Activated T-helper 2 cell treated with anti-CD3 and anti-CD28 coated beads, Interferon-gamma antibody, Interleukin-2, Interleukin-4, amounts not matched to agents 10 μg/mL and 5 μg/mL and 100 μg/mL, durations not matched to agents 14 hours and 24 hours and 36 hours (primary cell): ENCODE measurements around the gene MYDGF. TPM values are rescaled to one million over a fixed set of nuclear protein-coding genes. Genes with fewer than 3 reads are reported as not detected.

Source experiments
- DNase-seq: peaks from one replicate; pipeline ENCODE4 v3.0.0; 2021; ENCODE audit warnings: low spot score
- H3K27ac Mint-ChIP-seq: one replicate; pipeline ENCODE4 v1.8.0; 2021; ENCODE audit warnings: mixed read lengths
- H3K27me3 Mint-ChIP-seq: one replicate; pipeline ENCODE4 v1.8.0; 2021; ENCODE audit warnings: low read depth, mixed read lengths
- H3K36me3 Mint-ChIP-seq: one replicate; pipeline ENCODE4 v1.8.0; 2021; ENCODE audit warnings: low read depth, mixed read lengths
- H3K4me1 Mint-ChIP-seq: one replicate; pipeline ENCODE4 v1.8.0; 2021; ENCODE audit warnings: low read depth, mixed read lengths
- H3K4me3 Mint-ChIP-seq: one replicate; pipeline ENCODE4 v1.8.0; 2021; ENCODE audit warnings: low read depth, mild to moderate bottlenecking, moderate library complexity, mixed read lengths
- H3K9me3 Mint-ChIP-seq: one replicate; pipeline ENCODE4 v1.8.0; 2021; ENCODE audit warnings: mixed read lengths
- intact Hi-C: fragments of 100-400 bp; cut with micrococcal nuclease; formaldehyde crosslinking; loops from one replicate; pipeline ENCODE4 v1.15.1; 2023
- total RNA-seq: library from RNA; stranded (reverse); gene quantifications from 2 replicates; pipeline ENCODE4 v1.2.3, GENCODE V29; 2022

Gene MYDGF
- total RNA-seq, 1 donor from 2014 or later, result 105 TPM

- Mint-ChIP-seq H3K4me1 (peaks cover 2% of the 10 kb centered on the region), H3K27me3 (no peaks in the 10 kb centered on the region), H3K9me3 (no peaks in the 10 kb centered on the region), H3K27ac (peak overlapping the region; percentile 45), H3K4me3 (no peak overlapping the region), H3K36me3 (peaks cover 41% of the 10 kb centered on the region)
- DNase-seq, result no peak
- intact Hi-C loops, result no loop called here
Observed at GRCh38 chr19:4707956-4708650, 38.0 kb upstream of the MYDGF start.

- no peak overlapping the region for H3K27ac Mint-ChIP-seq
- H3K36me3 Mint-ChIP-seq, result peaks cover 44% of the 10 kb centered on the region
- intact Hi-C loops, result no loop called here
- no peaks in the 10 kb centered on the region for H3K9me3 Mint-ChIP-seq
- no peaks in the 10 kb centered on the region for H3K27me3 Mint-ChIP-seq
- peaks cover 2% of the 10 kb centered on the region for H3K4me1 Mint-ChIP-seq
- no peak for DNase-seq
- no peak overlapping the region for H3K4me3 Mint-ChIP-seq
Observed at GRCh38 chr19:4707322-4707721, 37.2 kb upstream of the MYDGF start.

- Mint-ChIP-seq H3K4me3 (no peak overlapping the region), H3K27ac (no peak overlapping the region), H3K27me3 (no peaks in the 10 kb centered on the region), H3K9me3 (no peaks in the 10 kb centered on the region), H3K4me1 (peaks cover 2% of the 10 kb centered on the region), H3K36me3 (peaks cover 47% of the 10 kb centered on the region)
- intact Hi-C loops, result no loop called here
- no peak for DNase-seq
Observed at GRCh38 chr19:4705413-4706131, 35.4 kb upstream of the MYDGF start.

- DNase-seq, result no peak
- H3K36me3 Mint-ChIP-seq, result peaks cover 53% of the 10 kb centered on the region
- H3K4me3 Mint-ChIP-seq, result no peak overlapping the region
- no peaks in the 10 kb centered on the region for H3K27me3 Mint-ChIP-seq
- H3K9me3 Mint-ChIP-seq, result no peaks in the 10 kb centered on the region
- no peak overlapping the region for H3K27ac Mint-ChIP-seq
- H3K4me1 Mint-ChIP-seq, result peaks cover 2% of the 10 kb centered on the region
- intact Hi-C loops, result no loop called here
Observed at GRCh38 chr19:4704317-4704673, 34.2 kb upstream of the MYDGF start.

- Mint-ChIP-seq H3K27ac (no peak overlapping the region), H3K36me3 (peaks cover 52% of the 10 kb centered on the region), H3K9me3 (no peaks in the 10 kb centered on the region), H3K27me3 (no peaks in the 10 kb centered on the region), H3K4me3 (no peak overlapping the region), H3K4me1 (no peaks in the 10 kb centered on the region)
- DNase-seq, result no peak
- intact Hi-C loops, result no loop called here
Observed at GRCh38 chr19:4703671-4704316, 33.7 kb upstream of the MYDGF start.

GRCh38 chr19:4702764-4703163 lies 32.6 kb upstream of the MYDGF start:
- intact Hi-C loops, result no loop called here
- H3K9me3 Mint-ChIP-seq, result no peaks in the 10 kb centered on the region
- peaks cover 51% of the 10 kb centered on the region for H3K36me3 Mint-ChIP-seq
- DNase-seq, result no peak
- no peaks in the 10 kb centered on the region for H3K4me1 Mint-ChIP-seq
- H3K27ac Mint-ChIP-seq, result no peak overlapping the region
- no peaks in the 10 kb centered on the region for H3K27me3 Mint-ChIP-seq
- no peak overlapping the region for H3K4me3 Mint-ChIP-seq

GRCh38 chr19:4701557-4701956 lies 31.4 kb upstream of the MYDGF start:
- no peak for DNase-seq
- Mint-ChIP-seq H3K4me3 (no peak overlapping the region), H3K9me3 (no peaks in the 10 kb centered on the region), H3K27me3 (no peaks in the 10 kb centered on the region), H3K27ac (no peak overlapping the region), H3K36me3 (peaks cover 54% of the 10 kb centered on the region), H3K4me1 (no peaks in the 10 kb centered on the region)
- intact Hi-C loops, result no loop called here

GRCh38 chr19:4700693-4700970 lies 30.5 kb upstream of the MYDGF start:
- Mint-ChIP-seq H3K27me3 (no peaks in the 10 kb centered on the region), H3K4me3 (no peak overlapping the region), H3K9me3 (no peaks in the 10 kb centered on the region), H3K36me3 (peaks cover 58% of the 10 kb centered on the region), H3K4me1 (no peaks in the 10 kb centered on the region), H3K27ac (no peak overlapping the region)
- intact Hi-C loops, result no loop called here
- DNase-seq, result no peak

GRCh38 chr19:4699826-4700692 lies 29.9 kb upstream of the MYDGF start:
- H3K4me1 Mint-ChIP-seq, result no peaks in the 10 kb centered on the region
- no peak for DNase-seq
- H3K9me3 Mint-ChIP-seq, result no peaks in the 10 kb centered on the region
- H3K27ac Mint-ChIP-seq, result no peak overlapping the region
- intact Hi-C loops, result no loop called here
- no peaks in the 10 kb centered on the region for H3K27me3 Mint-ChIP-seq
- H3K4me3 Mint-ChIP-seq, result no peak overlapping the region
- peaks cover 60% of the 10 kb centered on the region for H3K36me3 Mint-ChIP-seq

- Mint-ChIP-seq H3K27me3 (no peaks in the 10 kb centered on the region), H3K27ac (no peak overlapping the region), H3K9me3 (no peaks in the 10 kb centered on the region), H3K4me1 (no peaks in the 10 kb centered on the region), H3K4me3 (no peak overlapping the region), H3K36me3 (peaks cover 68% of the 10 kb centered on the region)
- DNase-seq, result no peak
- intact Hi-C loops, result no loop called here
Observed at GRCh38 chr19:4697304-4697703, 27.2 kb upstream of the MYDGF start.

- Mint-ChIP-seq H3K27ac (no peak overlapping the region), H3K27me3 (no peaks in the 10 kb centered on the region), H3K36me3 (peaks cover 62% of the 10 kb centered on the region), H3K4me3 (no peak overlapping the region), H3K4me1 (no peaks in the 10 kb centered on the region), H3K9me3 (no peaks in the 10 kb centered on the region)
- DNase-seq, result no peak
- intact Hi-C loops, result no loop called here
Observed at GRCh38 chr19:4695224-4695731, 25.1 kb upstream of the MYDGF start.

- no peak for DNase-seq
- no peaks in the 10 kb centered on the region for H3K9me3 Mint-ChIP-seq
- intact Hi-C loops, result no loop called here
- H3K4me3 Mint-ChIP-seq, result no peak overlapping the region
- no peaks in the 10 kb centered on the region for H3K4me1 Mint-ChIP-seq
- peaks cover 54% of the 10 kb centered on the region for H3K36me3 Mint-ChIP-seq
- no peaks in the 10 kb centered on the region for H3K27me3 Mint-ChIP-seq
- no peak overlapping the region for H3K27ac Mint-ChIP-seq
Observed at GRCh38 chr19:4694211-4694987, 24.3 kb upstream of the MYDGF start.
